Measurements from ENCODE around the gene CPZ.

DNA sequence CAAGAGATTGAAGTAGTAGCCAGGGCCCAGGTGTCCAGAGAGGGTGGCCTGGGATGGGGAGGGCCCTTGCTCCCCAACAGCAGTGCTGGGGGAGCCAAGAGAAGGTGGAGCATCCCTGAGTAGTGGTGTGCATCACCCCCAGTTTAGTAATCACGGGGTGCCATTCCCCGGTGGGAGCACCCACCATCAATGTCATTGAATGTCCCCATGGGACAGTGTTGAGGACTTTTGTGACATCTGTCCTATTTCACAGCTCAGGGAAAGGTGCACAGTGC is 4.4 kb upstream of the CPZ start:
- TF ChIP-seq CTCF (IDR thresholded peaks at IDR 0.05): no peak
- TF ChIP-seq EP300 (IDR thresholded peaks at IDR 0.05): no peak
- TF ChIP-seq POLR2A (IDR thresholded peaks at IDR 0.05): no peak
- TF ChIP-seq POLR2AphosphoS5 (IDR thresholded peaks at IDR 0.05): no peak

All from suprapubic skin (tissue), 4 donors.